GM12873 (cell line): ENCODE results near the gene RNF13.
A peak's percentile ranks its signal among the peaks of the same experiment; 100 is the strongest.

ENCODE experiments used
- CTCF ChIP-seq: IDR thresholded peaks from 2 replicates; pipeline ENCODE4 v1.5.1; 2012; ENCODE audit warnings: low read depth, mild to moderate bottlenecking, moderate library complexity, low read length, control low read depth; ENCODE audit not compliant: insufficient read depth; ENCODE audit errors: missing control alignments

RNF13 gene

DNA sequence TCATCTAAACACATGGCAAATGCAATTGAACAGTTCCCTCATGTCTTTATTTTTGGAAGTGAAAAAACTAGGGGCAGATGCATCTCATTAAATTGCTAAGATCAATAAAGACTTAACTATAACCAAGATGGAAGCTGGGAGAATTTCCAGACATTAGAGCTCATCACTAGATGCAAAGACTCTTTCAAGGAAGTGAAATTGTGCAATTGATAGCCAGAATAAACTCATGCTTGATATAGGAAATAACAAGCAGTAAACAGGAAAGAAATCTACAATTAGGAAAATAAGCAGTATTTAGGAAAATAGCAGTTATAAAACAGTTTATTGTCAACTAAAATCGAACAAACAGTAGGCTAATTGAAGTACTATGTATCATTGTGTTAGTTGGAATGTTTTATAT, 11.8 kb upstream of the RNF13 start:
- no peak for TF ChIP-seq CTCF

DNA sequence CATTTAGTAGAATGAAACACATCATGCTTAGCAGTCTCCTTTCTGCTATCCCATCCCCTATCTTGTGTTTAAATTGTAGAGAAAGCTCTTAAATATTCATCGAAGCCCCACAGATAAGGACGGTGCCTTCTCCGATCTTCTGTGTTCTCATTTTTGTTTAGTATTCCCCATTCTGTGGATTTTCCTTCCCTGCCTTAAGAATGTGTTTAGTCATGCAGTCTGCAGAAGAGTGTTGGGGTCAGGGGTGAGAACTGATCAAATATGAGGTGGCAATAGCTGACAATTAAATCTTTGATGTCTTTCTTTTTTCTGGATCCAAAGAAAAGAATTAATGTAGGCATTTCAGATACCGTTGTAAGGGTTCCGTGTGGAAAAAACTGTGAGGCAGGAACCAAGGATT, 11.4 kb upstream of the RNF13 start:
- TF ChIP-seq CTCF = no peak

- TF ChIP-seq CTCF = no peak
Observed at GRCh38 chr3:149806171-149806778, 6.7 kb upstream of the RNF13 start.

GRCh38 chr3:149808209-149808829, 4.7 kb upstream of the RNF13 start:
- TF ChIP-seq CTCF = peak; percentile 84

GRCh38 chr3:149809699-149810098, 3.3 kb upstream of the RNF13 start:
- no peak for TF ChIP-seq CTCF

GRCh38 chr3:149810846-149811245, 2.2 kb upstream of the RNF13 start:
- no peak for TF ChIP-seq CTCF

- TF ChIP-seq CTCF = no peak
Observed at GRCh38 chr3:149812165-149812605, 830 bp upstream of the RNF13 start.
